Right lobe of liver (tissue), 4 donors: Measurements from ENCODE around the gene PRKCA.

ENCODE experiments used
- CTCF ChIP-seq, 4 donors: fragments of 200-600 bp in 3 of 4; fragments of 450-650 bp in 1 of 4; IDR thresholded peaks; one replicate each; pipeline versions ENCODE4 v1.5.1 to v1.8.0; 2016 to 2022; ENCODE audit warnings: antibody characterized with exemption in 4 of 4, mild to moderate bottlenecking in 2 of 4
- POLR2A ChIP-seq: fragments of 450-650 bp; IDR thresholded peaks from one replicate; pipeline ENCODE4 v1.6.1; 2017; ENCODE audit warnings: antibody characterized with exemption, mild to moderate bottlenecking
- donor health status: DM: no; HTN: no; CAD: no.
- donor health status: DM: no; HTN: no; CAD: no.
- donor health status: DM: no; HTN: yes; CAD: no.

GRCh38 chr17:66371561-66371960, 69.1 kb downstream of the PRKCA start:
- TF ChIP-seq CTCF (IDR thresholded peaks at IDR 0.05) (no peak), POLR2A (no peak)
